Measurements from ENCODE around the gene ZNF860. TPM values are rescaled to one million over a fixed set of nuclear protein-coding genes. Genes with fewer than 3 reads are reported as not detected.

Gene ZNF860
- total and polyA plus RNA-seq, 2 experiments from 2014 or later, result not detected

DNA sequence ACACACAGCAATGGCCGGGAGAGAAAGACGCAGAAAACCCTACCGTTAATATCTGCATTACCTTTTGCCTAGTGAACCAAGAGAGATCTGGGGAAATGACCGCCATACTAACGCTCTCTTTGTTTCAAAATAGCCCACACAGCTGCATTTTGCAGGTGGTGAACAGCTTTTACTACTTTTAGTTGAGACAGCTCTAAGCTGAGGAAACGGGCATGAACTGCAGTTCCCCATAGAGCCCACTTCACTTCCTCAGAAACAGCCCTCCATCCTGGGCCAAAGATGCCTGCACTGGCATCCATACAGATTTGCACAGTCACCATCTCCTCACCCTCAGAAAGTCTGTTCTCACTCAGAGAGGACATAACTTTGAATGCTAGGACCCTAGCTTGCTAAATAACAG, 45.0 kb downstream of the ZNF860 start:
- no peaks in the 10 kb centered on the region for H3K36me3 ChIP-seq
- TF ChIP-seq, protein P1, sequence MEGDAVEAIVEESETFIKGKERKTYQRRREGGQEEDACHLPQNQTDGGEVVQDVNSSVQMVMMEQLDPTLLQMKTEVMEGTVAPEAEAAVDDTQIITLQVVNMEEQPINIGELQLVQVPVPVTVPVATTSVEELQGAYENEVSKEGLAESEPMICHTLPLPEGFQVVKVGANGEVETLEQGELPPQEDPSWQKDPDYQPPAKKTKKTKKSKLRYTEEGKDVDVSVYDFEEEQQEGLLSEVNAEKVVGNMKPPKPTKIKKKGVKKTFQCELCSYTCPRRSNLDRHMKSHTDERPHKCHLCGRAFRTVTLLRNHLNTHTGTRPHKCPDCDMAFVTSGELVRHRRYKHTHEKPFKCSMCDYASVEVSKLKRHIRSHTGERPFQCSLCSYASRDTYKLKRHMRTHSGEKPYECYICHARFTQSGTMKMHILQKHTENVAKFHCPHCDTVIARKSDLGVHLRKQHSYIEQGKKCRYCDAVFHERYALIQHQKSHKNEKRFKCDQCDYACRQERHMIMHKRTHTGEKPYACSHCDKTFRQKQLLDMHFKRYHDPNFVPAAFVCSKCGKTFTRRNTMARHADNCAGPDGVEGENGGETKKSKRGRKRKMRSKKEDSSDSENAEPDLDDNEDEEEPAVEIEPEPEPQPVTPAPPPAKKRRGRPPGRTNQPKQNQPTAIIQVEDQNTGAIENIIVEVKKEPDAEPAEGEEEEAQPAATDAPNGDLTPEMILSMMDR (IDR thresholded peaks at IDR 0.05; ENCODE audit: low read depth, low read length), result no peak

DNA sequence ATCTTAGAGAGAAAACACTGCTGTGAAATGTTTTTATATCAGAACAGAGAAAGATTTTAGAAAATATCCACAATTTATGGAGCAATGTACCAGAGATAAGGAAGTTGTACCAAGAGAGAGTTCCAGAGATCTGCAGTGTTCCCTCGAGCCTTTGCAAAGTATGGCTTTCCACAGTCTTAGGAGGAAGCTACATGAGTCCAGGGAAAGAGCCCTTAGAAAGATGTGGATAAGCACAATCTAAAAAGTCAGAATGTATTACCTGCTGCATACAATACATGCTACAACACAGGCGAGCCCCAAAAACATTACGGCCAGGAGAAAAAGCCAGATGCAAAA, 56.4 kb downstream of the ZNF860 start:
- Histone ChIP-seq H3K27me3 (no peaks in the 10 kb centered on the region), H3K9me3 (ENCODE audit: low read depth) (no peaks in the 10 kb centered on the region), H3K36me3 (no peaks in the 10 kb centered on the region), H3K4me3 (no peak overlapping the region), H3K27ac (no peak overlapping the region), H3K4me1 (ENCODE audit: low read depth) (no peaks in the 10 kb centered on the region)
- TF ChIP-seq, protein P1 (IDR thresholded peaks at IDR 0.05; ENCODE audit: low read depth, low read length), result no peak
- no peak for DNase-seq (ENCODE audit: low read depth in 1 of 2, low spot score in 1 of 2)

More for the DNA sequence above, 45.0 kb downstream of the ZNF860 start:
- no peak for DNase-seq (ENCODE audit: low read depth in 1 of 2, low spot score in 1 of 2)
- H3K4me3 ChIP-seq, result no peak overlapping the region
- H3K4me1 ChIP-seq (ENCODE audit: low read depth), result no peaks in the 10 kb centered on the region
- H3K9me3 ChIP-seq (ENCODE audit: low read depth), result no peaks in the 10 kb centered on the region
- no peak overlapping the region for H3K27ac ChIP-seq
- H3K27me3 ChIP-seq, result no peaks in the 10 kb centered on the region

DNA sequence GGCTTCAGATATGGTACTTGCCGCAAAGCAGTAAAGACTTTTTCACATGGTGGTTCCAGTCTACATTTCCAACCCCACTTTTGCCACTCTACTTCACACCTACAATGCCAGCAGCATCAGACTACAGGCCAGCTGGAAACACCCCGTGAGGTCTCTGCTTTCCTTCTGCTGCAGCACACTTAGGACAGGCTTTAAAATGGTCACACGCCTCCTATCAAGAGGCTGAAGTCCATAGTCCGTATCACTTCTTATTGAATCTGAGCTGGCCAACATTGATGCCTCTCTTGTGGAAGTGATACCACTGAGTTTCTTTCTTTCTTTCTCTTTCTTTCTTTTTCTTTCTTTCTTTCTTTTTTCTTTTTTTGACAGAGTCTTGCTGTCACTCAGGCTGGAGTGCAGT, 59.8 kb downstream of the ZNF860 start:
- peaks cover 11% of the 10 kb centered on the region for H3K4me1 ChIP-seq (ENCODE audit: low read depth)
- DNase-seq (ENCODE audit: low read depth in 1 of 2, low spot score in 1 of 2), result no peak
- TF ChIP-seq, protein P1 (IDR thresholded peaks at IDR 0.05; ENCODE audit: low read depth, low read length), result no peak
- no peak overlapping the region for H3K27ac ChIP-seq
- H3K9me3 ChIP-seq (ENCODE audit: low read depth), result no peaks in the 10 kb centered on the region
- no peak overlapping the region for H3K4me3 ChIP-seq
- H3K27me3 ChIP-seq, result no peaks in the 10 kb centered on the region
- no peaks in the 10 kb centered on the region for H3K36me3 ChIP-seq

Other genes starting within 250 kb of the ZNF860 start
- 2.4 and 7.7 TPM in 2 replicates for gene OSBPL10, start 488 bp upstream of the ZNF860 start, total RNA-seq
- gene OSBPL10, start 488 bp upstream of the ZNF860 start, polyA plus RNA-seq, result 2.2 and 2.8 TPM in 2 replicates
- 16.2 and 20.1 TPM in 2 replicates for gene GPD1L, start 124.9 kb downstream of the ZNF860 start, total RNA-seq
- 19.4 and 22.1 TPM in 2 replicates for gene GPD1L, start 124.9 kb downstream of the ZNF860 start, polyA plus RNA-seq

Measured in cardiac muscle cell (in vitro differentiated cells and primary cell).